ENCODE measurements around the gene GDPGP1. TPM values are rescaled to one million over a fixed set of nuclear protein-coding genes. Genes with fewer than 3 reads are reported as not detected.

GDPGP1 gene
- total and polyA plus RNA-seq, 10 of the 15 experiments (the other 5 are each of a cell fraction or from before 2014, with no cell fraction given) = 0.68 to 8.9 (median 3.0) TPM

DNA sequence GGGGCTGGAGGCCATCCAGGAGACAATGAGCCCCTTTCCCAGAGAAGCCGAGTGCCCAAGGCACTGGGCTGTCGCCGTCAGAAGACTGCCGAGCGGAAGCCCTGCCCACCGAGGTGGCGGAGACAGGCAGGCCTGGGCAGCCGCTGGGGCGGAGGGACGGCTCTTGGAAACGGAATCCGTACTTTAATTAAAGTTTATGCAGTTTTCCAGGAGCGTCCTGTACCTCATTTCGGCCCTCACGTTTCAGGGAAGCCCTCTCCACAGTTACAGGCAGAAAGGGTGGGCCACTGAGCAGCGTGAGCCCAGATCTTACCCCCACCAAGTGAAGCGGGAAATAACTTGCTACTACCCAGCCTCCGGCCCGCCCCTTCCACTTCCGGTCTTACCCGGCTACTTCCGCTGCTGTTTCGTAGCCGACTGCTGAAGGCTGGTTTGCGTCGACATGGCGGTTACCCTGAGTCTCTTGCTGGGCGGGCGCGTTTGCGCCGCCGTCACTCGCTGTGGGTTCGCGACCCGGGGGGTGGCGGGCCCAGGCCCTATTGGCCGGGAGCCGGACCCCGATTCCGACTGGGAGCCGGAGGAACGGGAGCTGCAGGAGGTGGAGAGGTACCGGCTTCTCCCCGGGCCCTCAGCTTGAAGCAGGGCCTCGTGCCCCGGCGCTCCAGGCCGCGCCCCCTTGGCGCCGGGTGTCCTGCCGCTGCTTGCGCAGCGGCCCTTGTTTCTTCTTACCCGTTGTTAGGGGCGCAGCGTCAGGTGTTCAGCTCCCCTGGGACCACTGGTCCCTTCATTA lies 31.5 kb downstream of the GDPGP1 start, which contains the start of gene NGRN (continued):
- TF ChIP-seq KAT2A (conservative IDR thresholded peaks at IDR 0.05; ENCODE audit: control insufficient read depth, low read depth, low read length) = no peak
- TF ChIP-seq NR2C1 (IDR thresholded peaks at IDR 0.05) = peak; percentile 30; the same call in 1 of the 2 replicates
- TF ChIP-seq POLR2A (IDR thresholded peaks at IDR 0.05; ENCODE audit: low read depth, low read length) = peak; percentile 95
- TF ChIP-seq JUND (IDR thresholded peaks at IDR 0.05; ENCODE audit: low read depth, low read length) = no peak
- 0 out of 2 replicates have a peak, but pooled peaks have one; percentile 49 for TF ChIP-seq RB1 (IDR thresholded peaks at IDR 0.05; ENCODE audit: borderline replicate concordance)
- 0 out of 2 replicates have a peak, but pooled peaks have one; percentile 22 for TF ChIP-seq TCF3 (IDR thresholded peaks at IDR 0.05; ENCODE audit: borderline replicate concordance, insufficient read depth, low read depth, low read length)
- no peak; the same call in 1 of the 2 replicates for TF ChIP-seq SMARCA5 (IDR thresholded peaks at IDR 0.05)
- TF ChIP-seq ESRRA (IDR thresholded peaks at IDR 0.05; ENCODE audit: low read length) = no peak
- peak; percentile 89 for TF ChIP-seq ZNF687 (IDR thresholded peaks at IDR 0.05)
- no peak; the same call in 1 of the 2 replicates for TF ChIP-seq RUNX3 (IDR thresholded peaks at IDR 0.05; ENCODE audit: low read length)
- TF ChIP-seq ZNF207 (IDR thresholded peaks at IDR 0.05; ENCODE audit: borderline replicate concordance) = 0 out of 2 replicates have a peak, but pooled peaks have one; percentile 34
- no peak for TF ChIP-seq ATF2 (IDR thresholded peaks at IDR 0.05; ENCODE audit: low read length)
- TF ChIP-seq MTA3 (IDR thresholded peaks at IDR 0.05; ENCODE audit: borderline replicate concordance, low read length) = peak; percentile 81; the same call in 1 of the 2 replicates
- TF ChIP-seq, protein P1, sequence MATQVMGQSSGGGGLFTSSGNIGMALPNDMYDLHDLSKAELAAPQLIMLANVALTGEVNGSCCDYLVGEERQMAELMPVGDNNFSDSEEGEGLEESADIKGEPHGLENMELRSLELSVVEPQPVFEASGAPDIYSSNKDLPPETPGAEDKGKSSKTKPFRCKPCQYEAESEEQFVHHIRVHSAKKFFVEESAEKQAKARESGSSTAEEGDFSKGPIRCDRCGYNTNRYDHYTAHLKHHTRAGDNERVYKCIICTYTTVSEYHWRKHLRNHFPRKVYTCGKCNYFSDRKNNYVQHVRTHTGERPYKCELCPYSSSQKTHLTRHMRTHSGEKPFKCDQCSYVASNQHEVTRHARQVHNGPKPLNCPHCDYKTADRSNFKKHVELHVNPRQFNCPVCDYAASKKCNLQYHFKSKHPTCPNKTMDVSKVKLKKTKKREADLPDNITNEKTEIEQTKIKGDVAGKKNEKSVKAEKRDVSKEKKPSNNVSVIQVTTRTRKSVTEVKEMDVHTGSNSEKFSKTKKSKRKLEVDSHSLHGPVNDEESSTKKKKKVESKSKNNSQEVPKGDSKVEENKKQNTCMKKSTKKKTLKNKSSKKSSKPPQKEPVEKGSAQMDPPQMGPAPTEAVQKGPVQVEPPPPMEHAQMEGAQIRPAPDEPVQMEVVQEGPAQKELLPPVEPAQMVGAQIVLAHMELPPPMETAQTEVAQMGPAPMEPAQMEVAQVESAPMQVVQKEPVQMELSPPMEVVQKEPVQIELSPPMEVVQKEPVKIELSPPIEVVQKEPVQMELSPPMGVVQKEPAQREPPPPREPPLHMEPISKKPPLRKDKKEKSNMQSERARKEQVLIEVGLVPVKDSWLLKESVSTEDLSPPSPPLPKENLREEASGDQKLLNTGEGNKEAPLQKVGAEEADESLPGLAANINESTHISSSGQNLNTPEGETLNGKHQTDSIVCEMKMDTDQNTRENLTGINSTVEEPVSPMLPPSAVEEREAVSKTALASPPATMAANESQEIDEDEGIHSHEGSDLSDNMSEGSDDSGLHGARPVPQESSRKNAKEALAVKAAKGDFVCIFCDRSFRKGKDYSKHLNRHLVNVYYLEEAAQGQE (IDR thresholded peaks at IDR 0.05; ENCODE audit: low read depth, low read length) = no peak
- peak; percentile 83; the same call in 1 of the 2 replicates for TF ChIP-seq ASH2L (IDR thresholded peaks at IDR 0.05; ENCODE audit: borderline replicate concordance, low read depth)
- TF ChIP-seq EZH2 (IDR thresholded peaks at IDR 0.05; ENCODE audit: borderline replicate concordance, control insufficient read depth, low read depth, low read length) = no peak
- TF ChIP-seq YBX1 (IDR thresholded peaks at IDR 0.05) = no peak
- peak; percentile 70 for TF ChIP-seq MXI1 (IDR thresholded peaks at IDR 0.05; ENCODE audit: low read depth, low read length)
- TF ChIP-seq USF2 (IDR thresholded peaks at IDR 0.05; ENCODE audit: borderline replicate concordance, low read depth, low read length) = no peak; the same call in 1 of the 2 replicates
- 0 out of 2 replicates have a peak, but pooled peaks have one; percentile 17 for TF ChIP-seq CHD2 (IDR thresholded peaks at IDR 0.05; ENCODE audit: borderline replicate concordance, low read depth, low read length)
